IPS DF 6.9 (cell line): ENCODE results near the gene COMMD9.

Experiments used
- DNase-seq: peaks from one replicate; pipeline ENCODE4 v3.0.0-alpha.2; 2013; ENCODE audit warnings: low read depth, low spot score
- H3K27ac ChIP-seq: one replicate; pipeline ENCODE4 v1.5.1; 2013; ENCODE audit warnings: low read length, control low read depth
- H3K27me3 ChIP-seq: 2 replicates; pipeline ENCODE4 v1.6.1; 2013; ENCODE audit warnings: mild to moderate bottlenecking, low read length; ENCODE audit not compliant: control insufficient read depth, insufficient read depth
- H3K36me3 ChIP-seq: 2 replicates; pipeline ENCODE4 v1.6.1; 2013; ENCODE audit warnings: low read length; ENCODE audit not compliant: control insufficient read depth, insufficient read depth
- H3K4me1 ChIP-seq: 2 replicates; pipeline ENCODE4 v1.6.1; 2013; ENCODE audit warnings: low read length; ENCODE audit not compliant: control insufficient read depth, insufficient read depth
- H3K4me3 ChIP-seq: 2 replicates; pipeline ENCODE4 v1.5.1; 2013; ENCODE audit warnings: mild to moderate bottlenecking, low read length
- H3K9me3 ChIP-seq: 2 replicates; pipeline ENCODE4 v1.6.1; 2013; ENCODE audit warnings: low read length, inconsistent platforms; ENCODE audit not compliant: control insufficient read depth, insufficient read depth
- WGBS: extraction: QIAGEN DNeasy Blood & Tissue Kit; methylation state at CpG from one replicate; pipeline ENCODE4 v1.1.7; 2013; ENCODE audit warnings: mixed read lengths, missing lambda C conversion rate; ENCODE audit not compliant: insufficient read length, insufficient coverage; 5-methylcytosine and 5-hydroxymethylcytosine counted together

COMMD9 gene

DNA sequence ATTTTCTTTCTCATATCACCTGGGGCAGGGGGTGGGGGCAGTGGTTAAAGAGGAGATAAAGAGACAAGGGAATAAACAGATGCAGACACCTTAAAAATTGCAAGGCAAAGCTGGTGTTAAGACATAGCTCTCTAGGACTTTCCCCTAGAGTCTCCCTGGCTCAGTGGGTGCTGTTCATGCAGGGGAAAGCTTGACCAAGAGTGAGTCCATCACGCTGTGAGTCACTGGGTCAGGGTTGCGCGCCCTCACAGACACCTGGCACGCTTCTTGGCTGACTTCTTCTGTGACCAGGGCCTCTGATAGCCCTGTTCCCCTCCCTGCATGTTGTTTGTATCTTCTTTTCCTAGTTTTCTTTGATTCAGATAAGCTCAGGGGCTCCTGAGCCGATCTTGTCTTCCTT lies 31.9 kb downstream of the COMMD9 start:
- Histone ChIP-seq H3K27ac (no peak overlapping the region), H3K27me3 (no peaks in the 10 kb centered on the region), H3K9me3 (no peaks in the 10 kb centered on the region), H3K36me3 (no peaks in the 10 kb centered on the region), H3K4me1 (peaks cover 2% of the 10 kb centered on the region; the same call in 1 of the 2 replicates), H3K4me3 (no peak overlapping the region)
- DNase-seq: no peak
- WGBS: no CpG with 5 or more reads among the region's 5 CpGs

DNA sequence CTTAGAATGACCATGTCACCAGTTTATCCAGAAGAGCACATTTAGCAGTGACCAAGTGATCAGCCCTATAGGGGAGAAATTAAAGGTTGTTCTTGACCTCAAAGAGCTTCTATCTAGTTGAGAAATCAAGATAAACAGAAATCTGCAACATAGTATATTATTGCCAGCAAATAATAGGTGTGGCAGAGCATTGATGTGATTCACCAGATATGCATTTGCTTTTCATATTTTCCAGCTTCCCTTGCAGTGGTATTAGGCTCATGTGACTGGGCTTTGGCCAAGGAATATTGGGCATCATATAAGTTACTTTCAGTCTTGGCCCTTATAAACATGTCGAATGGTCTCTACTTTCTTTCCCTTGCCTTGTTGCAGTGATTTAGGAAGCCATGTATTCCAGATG lies 34.5 kb downstream of the COMMD9 start:
- Histone ChIP-seq H3K9me3 (no peaks in the 10 kb centered on the region), H3K27ac (no peak overlapping the region), H3K4me3 (no peak overlapping the region), H3K27me3 (no peaks in the 10 kb centered on the region), H3K4me1 (peaks cover 2% of the 10 kb centered on the region; the same call in 1 of the 2 replicates), H3K36me3 (no peaks in the 10 kb centered on the region)
- no CpG with 5 or more reads among the region's 1 CpG for WGBS
- no peak for DNase-seq

DNA sequence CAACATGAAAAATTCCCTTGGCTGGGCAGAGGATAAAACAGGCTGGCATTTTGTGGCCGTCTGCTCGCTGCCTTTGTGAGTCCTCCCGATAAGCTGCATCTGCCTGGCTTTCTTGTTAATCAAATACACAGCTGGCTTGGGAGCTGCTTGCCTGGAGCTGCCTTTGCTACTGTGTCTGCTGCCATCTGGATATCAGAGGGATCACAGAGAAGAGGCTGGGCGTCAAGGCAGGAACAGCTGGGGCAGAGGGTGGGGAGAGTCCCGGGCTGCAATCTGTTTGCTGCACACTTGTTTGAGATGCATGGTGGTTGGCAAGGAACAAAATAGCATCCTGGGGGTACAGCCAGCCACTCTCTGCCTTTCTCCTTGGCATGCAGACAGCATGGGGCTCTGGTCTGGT lies 36.0 kb downstream of the COMMD9 start:
- no peak overlapping the region for H3K4me3 ChIP-seq
- DNase-seq: no peak
- WGBS: no CpG with 5 or more reads among the region's 5 CpGs
- H3K36me3 ChIP-seq: no peaks in the 10 kb centered on the region
- H3K27me3 ChIP-seq: no peaks in the 10 kb centered on the region
- H3K27ac ChIP-seq: no peak overlapping the region
- H3K4me1 ChIP-seq: no peaks in the 10 kb centered on the region
- no peaks in the 10 kb centered on the region for H3K9me3 ChIP-seq

DNA sequence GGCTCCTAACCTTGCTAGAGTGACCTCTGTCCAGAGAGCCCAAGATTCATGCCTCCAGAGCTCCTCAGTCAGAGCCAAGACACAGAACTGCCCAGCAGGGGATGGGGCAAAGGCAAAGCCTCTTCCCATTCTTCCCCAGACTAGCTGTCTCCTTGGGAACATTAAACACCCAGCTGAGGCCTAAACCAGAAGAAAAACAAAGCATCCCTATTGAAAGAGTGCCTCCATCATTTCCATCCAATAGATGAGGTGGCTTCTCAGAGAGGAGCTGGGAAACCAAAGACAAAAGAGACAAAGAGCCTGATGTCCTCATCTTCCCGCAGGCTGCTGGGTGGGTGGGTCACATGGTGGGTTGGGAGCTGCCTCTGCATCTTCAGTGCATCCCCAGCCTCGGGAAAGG lies 37.4 kb downstream of the COMMD9 start:
- no peaks in the 10 kb centered on the region for H3K4me1 ChIP-seq
- H3K36me3 ChIP-seq: no peaks in the 10 kb centered on the region
- H3K27me3 ChIP-seq: no peaks in the 10 kb centered on the region
- H3K27ac ChIP-seq: no peak overlapping the region
- H3K9me3 ChIP-seq: no peaks in the 10 kb centered on the region
- DNase-seq: no peak
- H3K4me3 ChIP-seq: no peak overlapping the region
- WGBS: no CpG with 5 or more reads among the region's 2 CpGs

GRCh38 chr11:36249246-36249645 lies 40.0 kb downstream of the COMMD9 start:
- WGBS: no CpG with 5 or more reads among the region's 2 CpGs
- H3K27ac ChIP-seq: no peak overlapping the region

GRCh38 chr11:36248436-36248835 lies 40.8 kb downstream of the COMMD9 start:
- Histone ChIP-seq H3K4me3 (no peak overlapping the region), H3K27ac (no peak overlapping the region), H3K9me3 (no peaks in the 10 kb centered on the region), H3K27me3 (no peaks in the 10 kb centered on the region), H3K4me1 (no peaks in the 10 kb centered on the region), H3K36me3 (no peaks in the 10 kb centered on the region)
- no CpG with 5 or more reads among the region's 4 CpGs for WGBS
- no peak for DNase-seq

More at GRCh38 chr11:36249246-36249645, 40.0 kb downstream of the COMMD9 start:
- Histone ChIP-seq H3K4me1 (no peaks in the 10 kb centered on the region), H3K36me3 (no peaks in the 10 kb centered on the region), H3K27me3 (no peaks in the 10 kb centered on the region), H3K4me3 (no peak overlapping the region), H3K9me3 (no peaks in the 10 kb centered on the region)
- DNase-seq: no peak

DNA sequence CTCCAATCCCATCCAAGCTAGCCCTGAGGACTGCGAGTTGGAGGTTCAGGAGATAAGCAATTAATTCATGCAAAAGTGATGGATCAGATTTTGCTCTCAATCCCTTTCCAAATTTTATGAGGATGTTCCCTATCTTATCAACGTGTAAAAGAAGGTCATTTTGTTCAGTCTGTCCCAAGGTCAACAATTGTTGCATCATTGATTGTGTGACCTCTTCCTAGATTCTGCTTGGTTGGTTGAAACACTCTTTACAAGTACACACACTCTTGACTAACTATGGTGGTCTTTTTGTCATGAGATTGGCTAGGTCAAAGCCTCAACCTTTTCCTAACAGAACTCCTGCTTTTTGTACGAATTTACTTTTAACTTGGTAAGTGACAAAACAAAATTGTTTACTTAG lies 41.7 kb downstream of the COMMD9 start:
- no CpG with 5 or more reads among the region's 3 CpGs for WGBS
- H3K36me3 ChIP-seq: no peaks in the 10 kb centered on the region

GRCh38 chr11:36243641-36244040 lies 45.6 kb downstream of the COMMD9 start:
- DNase-seq: no peak
- H3K4me1 ChIP-seq: no peaks in the 10 kb centered on the region
- H3K27me3 ChIP-seq: no peaks in the 10 kb centered on the region
- H3K36me3 ChIP-seq: no peaks in the 10 kb centered on the region
- WGBS: no CpG with 5 or more reads among the region's 1 CpG
- H3K27ac ChIP-seq: no peak overlapping the region
- no peaks in the 10 kb centered on the region for H3K9me3 ChIP-seq
- H3K4me3 ChIP-seq: no peak overlapping the region

More for the DNA sequence above, 41.7 kb downstream of the COMMD9 start:
- Histone ChIP-seq H3K27me3 (no peaks in the 10 kb centered on the region), H3K4me3 (no peak overlapping the region), H3K4me1 (no peaks in the 10 kb centered on the region), H3K27ac (no peak overlapping the region), H3K9me3 (no peaks in the 10 kb centered on the region)
- no peak for DNase-seq

- Histone ChIP-seq H3K36me3 (no peaks in the 10 kb centered on the region), H3K27me3 (no peaks in the 10 kb centered on the region), H3K4me1 (no peaks in the 10 kb centered on the region), H3K4me3 (no peak overlapping the region), H3K27ac (no peak overlapping the region), H3K9me3 (no peaks in the 10 kb centered on the region)
- WGBS: no CpG with 5 or more reads among the region's 1 CpG
- no peak for DNase-seq
Observed at GRCh38 chr11:36241497-36241896, 47.7 kb downstream of the COMMD9 start.

- H3K4me3 ChIP-seq: no peak overlapping the region
- H3K36me3 ChIP-seq: no peaks in the 10 kb centered on the region
- H3K9me3 ChIP-seq: no peaks in the 10 kb centered on the region
- DNase-seq: no peak
- no CpG with 5 or more reads among the region's 4 CpGs for WGBS
- H3K27me3 ChIP-seq: no peaks in the 10 kb centered on the region
- no peak overlapping the region for H3K27ac ChIP-seq
- H3K4me1 ChIP-seq: no peaks in the 10 kb centered on the region
Observed at GRCh38 chr11:36240801-36241200, 48.4 kb downstream of the COMMD9 start.

DNA sequence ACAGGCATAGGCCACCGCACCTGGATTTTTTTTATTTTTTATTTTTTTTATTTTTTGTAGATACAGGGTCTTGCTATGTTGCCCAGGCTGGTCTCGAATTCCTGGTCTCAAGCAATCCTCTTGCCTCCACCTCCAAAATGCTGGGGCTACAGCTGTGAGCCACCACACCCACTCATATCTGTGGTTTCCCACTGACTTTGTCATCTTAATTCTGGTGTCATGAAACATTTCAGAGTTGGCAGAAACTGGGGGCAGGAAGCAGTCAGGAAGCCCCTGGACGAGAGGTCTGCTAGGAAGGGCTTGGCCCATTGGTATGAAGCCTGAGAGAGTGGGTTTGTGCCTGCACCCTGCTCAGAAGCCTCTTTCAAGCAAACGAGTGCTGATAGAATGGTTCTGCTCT lies 49.1 kb downstream of the COMMD9 start:
- WGBS: no CpG with 5 or more reads among the region's 4 CpGs
- H3K27me3 ChIP-seq: no peaks in the 10 kb centered on the region
- no peak overlapping the region for H3K27ac ChIP-seq
- H3K36me3 ChIP-seq: no peaks in the 10 kb centered on the region
- H3K9me3 ChIP-seq: no peaks in the 10 kb centered on the region
- H3K4me1 ChIP-seq: no peaks in the 10 kb centered on the region
- DNase-seq: no peak
- no peak overlapping the region for H3K4me3 ChIP-seq
